ENCODE data around the gene PRKG1.

Gene PRKG1

DNA sequence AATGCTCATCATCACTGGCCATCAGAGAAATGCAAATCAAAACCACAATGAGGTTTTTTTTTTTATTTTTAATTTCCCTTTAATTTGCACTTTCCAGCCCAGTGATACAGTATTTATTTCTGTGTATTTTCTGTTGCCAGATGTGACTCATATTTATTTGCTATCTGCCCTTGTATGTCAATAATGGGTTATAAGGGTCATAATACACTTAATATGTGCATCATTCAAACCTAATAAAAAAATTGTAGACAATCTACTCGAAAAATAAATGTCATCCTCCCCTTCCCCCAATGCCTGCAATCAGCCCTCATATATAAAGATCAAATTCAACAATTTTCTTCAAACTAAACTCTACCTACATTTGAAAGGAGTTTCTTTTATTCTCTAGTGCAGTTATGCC is 470.6 kb downstream of the PRKG1 start:
- Histone ChIP-seq H3K4me3 (ENCODE audit: low read length) (no peak overlapping the region), H3K79me2 (ENCODE audit: control insufficient read depth, low read length) (no peaks in the 10 kb centered on the region), H4K20me1 (ENCODE audit: control insufficient read depth, insufficient read depth, low read depth, low read length) (no peaks in the 10 kb centered on the region), H3K27me3 (ENCODE audit: control insufficient read depth, low read length) (no peaks in the 10 kb centered on the region), H3K4me1 (ENCODE audit: control insufficient read depth, low read length) (no peaks in the 10 kb centered on the region), H3F3A (ENCODE audit: control insufficient read depth, insufficient read depth) (no peaks in the 10 kb centered on the region), H3K4me2 (ENCODE audit: low read length) (no peak overlapping the region), H3K36me3 (ENCODE audit: control insufficient read depth, low read length) (no peaks in the 10 kb centered on the region), H3K27ac (ENCODE audit: low read depth, low read length) (no peak overlapping the region), H3K9me3 (ENCODE audit: control insufficient read depth, insufficient read depth, low read length) (no peaks in the 10 kb centered on the region), H3K9me2 (replicated peaks; ENCODE audit: control insufficient read depth, low read length) (no peaks in the 10 kb centered on the region)
- TF ChIP-seq, protein P1, sequence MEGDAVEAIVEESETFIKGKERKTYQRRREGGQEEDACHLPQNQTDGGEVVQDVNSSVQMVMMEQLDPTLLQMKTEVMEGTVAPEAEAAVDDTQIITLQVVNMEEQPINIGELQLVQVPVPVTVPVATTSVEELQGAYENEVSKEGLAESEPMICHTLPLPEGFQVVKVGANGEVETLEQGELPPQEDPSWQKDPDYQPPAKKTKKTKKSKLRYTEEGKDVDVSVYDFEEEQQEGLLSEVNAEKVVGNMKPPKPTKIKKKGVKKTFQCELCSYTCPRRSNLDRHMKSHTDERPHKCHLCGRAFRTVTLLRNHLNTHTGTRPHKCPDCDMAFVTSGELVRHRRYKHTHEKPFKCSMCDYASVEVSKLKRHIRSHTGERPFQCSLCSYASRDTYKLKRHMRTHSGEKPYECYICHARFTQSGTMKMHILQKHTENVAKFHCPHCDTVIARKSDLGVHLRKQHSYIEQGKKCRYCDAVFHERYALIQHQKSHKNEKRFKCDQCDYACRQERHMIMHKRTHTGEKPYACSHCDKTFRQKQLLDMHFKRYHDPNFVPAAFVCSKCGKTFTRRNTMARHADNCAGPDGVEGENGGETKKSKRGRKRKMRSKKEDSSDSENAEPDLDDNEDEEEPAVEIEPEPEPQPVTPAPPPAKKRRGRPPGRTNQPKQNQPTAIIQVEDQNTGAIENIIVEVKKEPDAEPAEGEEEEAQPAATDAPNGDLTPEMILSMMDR (IDR thresholded peaks at IDR 0.05; ENCODE audit: low read depth, low read length, poor library complexity, severe bottlenecking) = no peak
- no peak for TF ChIP-seq EZH2phosphoT487 (IDR thresholded peaks at IDR 0.05; ENCODE audit: borderline replicate concordance, low read length)

GRCh38 chr10:51547941-51548340 is 473.7 kb downstream of the PRKG1 start:
- H3K27me3 ChIP-seq (ENCODE audit: control insufficient read depth, low read length) = no peaks in the 10 kb centered on the region
- H3K4me3 ChIP-seq (ENCODE audit: low read length) = no peak overlapping the region
- no peak overlapping the region for H3K4me2 ChIP-seq (ENCODE audit: low read length)
- TF ChIP-seq, protein P1 (IDR thresholded peaks at IDR 0.05; ENCODE audit: low read depth, low read length, poor library complexity, severe bottlenecking) = no peak
- TF ChIP-seq EZH2phosphoT487 (IDR thresholded peaks at IDR 0.05; ENCODE audit: borderline replicate concordance, low read length) = no peak
- no peaks in the 10 kb centered on the region for H3F3A ChIP-seq (ENCODE audit: control insufficient read depth, insufficient read depth)
- H3K9me3 ChIP-seq (ENCODE audit: control insufficient read depth, insufficient read depth, low read length) = no peaks in the 10 kb centered on the region
- no peaks in the 10 kb centered on the region for H3K4me1 ChIP-seq (ENCODE audit: control insufficient read depth, low read length)
- H3K79me2 ChIP-seq (ENCODE audit: control insufficient read depth, low read length) = no peaks in the 10 kb centered on the region
- H3K36me3 ChIP-seq (ENCODE audit: control insufficient read depth, low read length) = no peaks in the 10 kb centered on the region
- H3K27ac ChIP-seq (ENCODE audit: low read depth, low read length) = no peak overlapping the region
- no peaks in the 10 kb centered on the region for H4K20me1 ChIP-seq (ENCODE audit: control insufficient read depth, insufficient read depth, low read depth, low read length)
- no peaks in the 10 kb centered on the region for H3K9me2 ChIP-seq (replicated peaks; ENCODE audit: control insufficient read depth, low read length)

- no peak overlapping the region for H3K4me3 ChIP-seq (ENCODE audit: low read length)
- H3K36me3 ChIP-seq (ENCODE audit: control insufficient read depth, low read length) = no peaks in the 10 kb centered on the region
- no peak for TF ChIP-seq EZH2phosphoT487 (IDR thresholded peaks at IDR 0.05; ENCODE audit: borderline replicate concordance, low read length)
- TF ChIP-seq, protein P1 (IDR thresholded peaks at IDR 0.05; ENCODE audit: low read depth, low read length, poor library complexity, severe bottlenecking) = no peak
- no peaks in the 10 kb centered on the region for H3K9me2 ChIP-seq (replicated peaks; ENCODE audit: control insufficient read depth, low read length)
- H3K79me2 ChIP-seq (ENCODE audit: control insufficient read depth, low read length) = no peaks in the 10 kb centered on the region
- H3K27ac ChIP-seq (ENCODE audit: low read depth, low read length) = no peak overlapping the region
- no peaks in the 10 kb centered on the region for H3F3A ChIP-seq (ENCODE audit: control insufficient read depth, insufficient read depth)
- no peaks in the 10 kb centered on the region for H3K4me1 ChIP-seq (ENCODE audit: control insufficient read depth, low read length)
- no peaks in the 10 kb centered on the region for H3K9me3 ChIP-seq (ENCODE audit: control insufficient read depth, insufficient read depth, low read length)
- H3K27me3 ChIP-seq (ENCODE audit: control insufficient read depth, low read length) = no peaks in the 10 kb centered on the region
- no peak overlapping the region for H3K4me2 ChIP-seq (ENCODE audit: low read length)
- no peaks in the 10 kb centered on the region for H4K20me1 ChIP-seq (ENCODE audit: control insufficient read depth, insufficient read depth, low read depth, low read length)
Measured at GRCh38 chr10:51552879-51553278, 478.6 kb downstream of the PRKG1 start.
